HFFc6 (cell line): ENCODE results near the gene HUNK. TPM values are rescaled to one million over a fixed set of nuclear protein-coding genes. Genes with fewer than 3 reads are reported as not detected.

ENCODE experiments used
- DNase-seq: peaks from one replicate; pipeline ENCODE4 v3.0.0-alpha.2; 2018
- H3K27ac Mint-ChIP-seq: 2 replicates; pipeline ENCODE4 v1.8.0; 2020; ENCODE audit warnings: mild to moderate bottlenecking, mixed read lengths
- H3K27me3 Mint-ChIP-seq: 2 replicates; pipeline ENCODE4 v1.8.0; 2021; ENCODE audit warnings: mild to moderate bottlenecking, moderate library complexity, mixed read lengths; ENCODE audit not compliant: insufficient read depth
- H3K36me3 Mint-ChIP-seq: 2 replicates; pipeline ENCODE4 v1.8.0; 2021; ENCODE audit warnings: low read depth, mixed read lengths
- H3K4me1 Mint-ChIP-seq: 2 replicates; pipeline ENCODE4 v1.8.0; 2020; ENCODE audit warnings: low read depth, mixed read lengths
- H3K4me3 Mint-ChIP-seq: 2 replicates; pipeline ENCODE4 v1.8.0; 2020; ENCODE audit warnings: mild to moderate bottlenecking, moderate library complexity, mixed read lengths
- H3K9me3 Mint-ChIP-seq: 2 replicates; pipeline ENCODE4 v1.8.0; 2020; ENCODE audit warnings: mild to moderate bottlenecking, mixed read lengths
- CTCF ChIP-seq: fragments of 200-600 bp; sonication (generic); IDR thresholded peaks from 2 replicates; pipeline ENCODE4 v1.5.0; 2021; ENCODE audit warnings: antibody characterized with exemption, mild to moderate bottlenecking
- total RNA-seq, 6 experiments: library from RNA; stranded (reverse); fragmentation: NEBNext Ultra II Directional; extraction: Animal tissue kit (Norgen Biotek cat#: 25700); gene quantifications; 2 replicates in 1 of 6; 3 replicates in 5 of 6; pipeline ENCODE4 v1.2.3, GENCODE V29; 2021

Gene HUNK
- total RNA-seq, 6 experiments from 2014 or later, result not detected

- H3K27me3 Mint-ChIP-seq, result peaks cover 4% of the 10 kb centered on the region; the same call in 1 of the 2 replicates
- no peak for TF ChIP-seq CTCF
- H3K4me3 Mint-ChIP-seq, result no peak overlapping the region
- H3K4me1 Mint-ChIP-seq, result no peaks in the 10 kb centered on the region
- no peak for DNase-seq
- H3K36me3 Mint-ChIP-seq, result no peaks in the 10 kb centered on the region
- H3K27ac Mint-ChIP-seq, result no peak overlapping the region
- H3K9me3 Mint-ChIP-seq, result peaks cover 58% of the 10 kb centered on the region
Observed at GRCh38 chr21:31917108-31917507, 44.3 kb downstream of the HUNK start.

- Mint-ChIP-seq H3K36me3 (no peaks in the 10 kb centered on the region), H3K4me1 (no peaks in the 10 kb centered on the region), H3K27ac (no peak overlapping the region), H3K9me3 (peaks cover 57% of the 10 kb centered on the region), H3K27me3 (no peaks in the 10 kb centered on the region), H3K4me3 (no peak overlapping the region)
- DNase-seq, result no peak
- no peak for TF ChIP-seq CTCF
Observed at GRCh38 chr21:31918250-31918775, 45.5 kb downstream of the HUNK start.

- no peak overlapping the region for H3K4me3 Mint-ChIP-seq
- H3K36me3 Mint-ChIP-seq, result no peaks in the 10 kb centered on the region; the same call in 1 of the 2 replicates
- H3K27me3 Mint-ChIP-seq, result no peaks in the 10 kb centered on the region
- no peak overlapping the region for H3K27ac Mint-ChIP-seq
- no peak for TF ChIP-seq CTCF
- DNase-seq, result no peak
- peaks cover 47% of the 10 kb centered on the region for H3K9me3 Mint-ChIP-seq
- no peaks in the 10 kb centered on the region for H3K4me1 Mint-ChIP-seq
Observed at GRCh38 chr21:31920275-31920674, 47.5 kb downstream of the HUNK start.

GRCh38 chr21:31921079-31921478, 48.3 kb downstream of the HUNK start:
- no peaks in the 10 kb centered on the region for H3K27me3 Mint-ChIP-seq
- no peak overlapping the region for H3K4me3 Mint-ChIP-seq
- H3K9me3 Mint-ChIP-seq, result peaks cover 50% of the 10 kb centered on the region
- no peak overlapping the region for H3K27ac Mint-ChIP-seq
- no peak for TF ChIP-seq CTCF
- H3K36me3 Mint-ChIP-seq, result no peaks in the 10 kb centered on the region; the same call in 1 of the 2 replicates
- DNase-seq, result no peak
- H3K4me1 Mint-ChIP-seq, result no peaks in the 10 kb centered on the region

- H3K36me3 Mint-ChIP-seq, result no peaks in the 10 kb centered on the region; the same call in 1 of the 2 replicates
Observed at GRCh38 chr21:31922881-31923280, 50.1 kb downstream of the HUNK start.

More at GRCh38 chr21:31922881-31923280, 50.1 kb downstream of the HUNK start:
- Mint-ChIP-seq H3K27ac (no peak overlapping the region), H3K27me3 (no peaks in the 10 kb centered on the region), H3K4me3 (no peak overlapping the region), H3K9me3 (peaks cover 46% of the 10 kb centered on the region), H3K4me1 (no peaks in the 10 kb centered on the region)
- no peak for DNase-seq
- no peak for TF ChIP-seq CTCF
